GM18517 (cell line): ENCODE measurements around the gene CACNA1S.

ENCODE experiments used
- ATAC-seq: cut with Tn5 transposase; IDR thresholded peaks from one replicate; pipeline ENCODE4 v1.9.1; 2021; ENCODE audit warnings: mild to moderate bottlenecking, moderate library complexity; ENCODE audit not compliant: unreplicated experiment

CACNA1S gene

GRCh38 chr1:201096041-201096461 is 16.2 kb downstream of the CACNA1S start:
- no peak for ATAC-seq

GRCh38 chr1:201095581-201095980 is 16.6 kb downstream of the CACNA1S start:
- no peak for ATAC-seq

- ATAC-seq, result no peak
Measured at GRCh38 chr1:201094832-201095231, 17.4 kb downstream of the CACNA1S start.

- no peak for ATAC-seq
Measured at GRCh38 chr1:201093962-201094361, 18.3 kb downstream of the CACNA1S start.

- ATAC-seq, result no peak
Measured at GRCh38 chr1:201093561-201093960, 18.7 kb downstream of the CACNA1S start.

- no peak for ATAC-seq
Measured at GRCh38 chr1:201092738-201093137, 19.5 kb downstream of the CACNA1S start.

GRCh38 chr1:201091256-201091655 is 21.0 kb downstream of the CACNA1S start:
- ATAC-seq, result no peak

GRCh38 chr1:201090541-201090940 is 21.7 kb downstream of the CACNA1S start:
- no peak for ATAC-seq

GRCh38 chr1:201089596-201089995 is 22.6 kb downstream of the CACNA1S start:
- ATAC-seq, result no peak

- no peak for ATAC-seq
Measured at GRCh38 chr1:201088901-201089525, 23.2 kb downstream of the CACNA1S start.

GRCh38 chr1:201088395-201088794 is 23.8 kb downstream of the CACNA1S start:
- no peak for ATAC-seq

GRCh38 chr1:201085902-201086735 is 26.1 kb downstream of the CACNA1S start:
- ATAC-seq, result no peak

GRCh38 chr1:201084295-201084694 is 27.9 kb downstream of the CACNA1S start:
- no peak for ATAC-seq

GRCh38 chr1:201083741-201084140 is 28.5 kb downstream of the CACNA1S start:
- no peak for ATAC-seq

- no peak for ATAC-seq
Measured at GRCh38 chr1:201080135-201080534, 32.1 kb downstream of the CACNA1S start.

- ATAC-seq, result no peak
Measured at GRCh38 chr1:201077736-201078135, 34.5 kb downstream of the CACNA1S start.

- no peak for ATAC-seq
Measured at GRCh38 chr1:201077116-201077515, 35.1 kb downstream of the CACNA1S start.

- no peak for ATAC-seq
Measured at GRCh38 chr1:201076092-201076491, 36.1 kb downstream of the CACNA1S start.

GRCh38 chr1:201074018-201074417 is 38.2 kb downstream of the CACNA1S start:
- ATAC-seq, result no peak

- ATAC-seq, result no peak
Measured at GRCh38 chr1:201072922-201073321, 39.3 kb downstream of the CACNA1S start.

- no peak for ATAC-seq
Measured at GRCh38 chr1:201072149-201072548, 40.1 kb downstream of the CACNA1S start.

GRCh38 chr1:201069636-201070035 is 42.6 kb downstream of the CACNA1S start:
- ATAC-seq, result no peak
